ENCODE measurements around the gene TXNDC11.
"Not testable (repeated sequence)": the region's sequence is repeated elsewhere in the genome, so short reads cannot be mapped to it uniquely, and the experiment has no call there.

TXNDC11 gene

GRCh38 chr16:11742536-11743307 is at the start of gene TXNDC11:
TSS of gene TXNDC11 (minus strand) at chr16:11742857. CDS start at chr16:11742730, 127 bp downstream.
- peak; percentile 99 for DNase-seq

DNA sequence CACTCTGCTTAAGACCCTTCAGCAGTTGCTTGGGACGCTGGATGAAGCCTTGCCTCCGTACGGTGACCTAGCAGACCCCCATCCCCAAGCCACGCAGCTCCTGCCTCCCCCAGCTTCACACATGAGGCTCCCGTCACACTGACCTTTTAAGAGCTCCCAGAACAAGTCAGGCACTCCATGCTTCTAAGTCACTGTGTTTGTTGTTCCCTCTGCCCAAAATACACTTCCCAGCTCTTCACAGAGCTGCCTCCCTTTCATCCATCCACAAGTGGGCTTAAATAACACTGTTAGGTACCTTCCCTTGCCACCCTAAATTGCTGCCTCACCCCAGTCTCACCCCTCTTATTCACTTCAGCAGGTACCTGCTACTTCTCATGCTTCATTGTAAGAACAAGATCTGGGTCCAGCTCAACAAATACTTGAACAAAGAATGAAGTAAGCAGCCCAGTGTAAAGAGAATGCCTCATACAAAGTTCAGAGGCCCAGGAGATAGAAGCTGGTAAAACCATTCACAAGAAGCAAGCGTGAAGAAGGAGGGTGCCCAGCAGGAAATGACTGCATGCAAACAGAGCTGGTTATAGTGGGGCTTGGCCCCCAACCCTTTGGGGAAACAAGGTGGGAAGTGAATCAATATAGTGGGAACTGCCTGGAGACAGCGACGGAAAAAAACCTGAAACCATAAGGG is 48.6 kb upstream of the TXNDC11 start:
- DNase-seq = no peak

DNA sequence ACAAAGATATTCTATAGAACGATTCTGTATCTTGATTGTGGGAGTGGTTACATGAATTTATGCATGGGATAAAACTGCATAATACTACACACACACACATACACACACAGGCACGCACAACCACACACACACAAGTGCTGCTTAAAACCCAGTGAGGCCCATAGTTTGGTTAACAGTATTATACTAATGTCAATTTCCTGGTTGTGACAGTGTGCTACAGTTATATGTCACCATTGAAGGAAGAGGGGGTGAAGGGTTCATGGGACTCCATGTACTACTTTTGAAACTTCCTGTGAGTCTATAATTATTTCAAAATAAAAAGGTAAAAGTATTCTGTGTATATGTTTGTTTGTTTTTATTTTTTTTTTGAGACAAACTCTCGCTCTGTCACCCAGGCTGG is 46.3 kb upstream of the TXNDC11 start:
- no peak for DNase-seq

DNA sequence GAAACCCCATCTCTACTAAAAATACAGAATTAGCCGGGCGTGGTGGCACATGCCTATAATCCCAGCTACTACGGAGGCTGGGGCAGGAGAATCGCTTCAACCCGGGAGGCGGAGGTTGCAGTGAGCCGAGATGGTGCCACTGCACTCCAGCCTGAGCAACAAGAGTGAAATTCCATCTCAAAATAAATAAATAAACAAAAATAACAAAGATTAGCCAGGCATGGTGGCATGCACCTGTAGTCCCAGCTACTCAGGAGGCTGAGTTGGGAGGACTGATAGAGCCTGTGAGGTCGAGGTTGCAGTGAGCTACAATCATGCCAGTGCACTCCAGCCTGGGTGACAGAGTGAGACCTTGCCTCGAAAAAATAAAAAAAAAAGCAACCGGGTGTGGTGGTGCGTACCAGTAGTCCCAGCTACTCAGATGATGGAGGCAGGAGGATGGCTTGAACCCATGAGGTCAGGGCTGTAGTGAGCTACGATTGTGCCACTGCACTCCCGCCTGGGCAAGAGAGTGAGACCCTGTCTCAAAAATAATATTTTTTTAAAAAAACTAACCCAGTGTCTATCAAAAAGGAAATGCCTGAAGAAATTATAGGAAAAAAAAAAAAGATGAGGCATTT is 42.4 kb upstream of the TXNDC11 start:
- DNase-seq = not testable (repeated sequence)

GRCh38 chr16:11784381-11784780 is 41.7 kb upstream of the TXNDC11 start:
- DNase-seq = not testable (repeated sequence)

DNA sequence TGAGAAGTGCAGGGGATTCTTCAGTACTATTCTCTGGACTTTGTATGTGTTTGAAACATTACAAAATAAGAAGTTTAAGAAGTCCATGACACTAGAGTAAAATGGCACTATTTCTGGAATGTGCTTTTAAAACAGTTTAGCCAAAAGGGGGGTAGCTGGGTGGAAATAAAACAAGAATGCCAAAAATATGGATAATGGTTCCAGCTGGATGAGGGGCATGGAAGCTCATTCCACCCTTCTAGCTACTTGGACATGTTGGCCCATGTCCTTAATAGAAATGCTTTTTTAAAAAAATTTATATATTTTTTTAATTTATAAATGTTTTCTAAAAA is 41.3 kb upstream of the TXNDC11 start:
- DNase-seq = no peak

GRCh38 chr16:11783319-11784037 is 40.8 kb upstream of the TXNDC11 start:
- no peak for DNase-seq

DNA sequence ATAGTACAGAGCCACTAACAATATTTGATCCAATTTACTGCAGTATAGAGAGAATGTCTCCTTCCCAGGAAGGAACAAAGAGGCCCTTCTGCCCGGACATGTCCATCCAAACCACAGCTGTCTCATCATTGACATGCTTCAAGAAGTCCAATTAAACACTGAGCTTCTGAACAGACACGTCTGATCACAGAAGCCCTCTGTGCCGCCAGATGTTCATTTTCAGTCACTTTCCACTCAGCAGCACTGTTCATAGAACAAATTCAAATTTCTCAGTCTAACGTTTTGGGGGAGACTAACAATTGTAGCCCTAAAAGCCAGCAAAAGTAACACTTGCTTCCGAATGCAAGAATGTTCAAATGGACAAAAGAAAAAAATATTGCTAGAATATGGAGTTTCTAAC is 39.1 kb upstream of the TXNDC11 start:
- DNase-seq = peak; percentile 65

DNA sequence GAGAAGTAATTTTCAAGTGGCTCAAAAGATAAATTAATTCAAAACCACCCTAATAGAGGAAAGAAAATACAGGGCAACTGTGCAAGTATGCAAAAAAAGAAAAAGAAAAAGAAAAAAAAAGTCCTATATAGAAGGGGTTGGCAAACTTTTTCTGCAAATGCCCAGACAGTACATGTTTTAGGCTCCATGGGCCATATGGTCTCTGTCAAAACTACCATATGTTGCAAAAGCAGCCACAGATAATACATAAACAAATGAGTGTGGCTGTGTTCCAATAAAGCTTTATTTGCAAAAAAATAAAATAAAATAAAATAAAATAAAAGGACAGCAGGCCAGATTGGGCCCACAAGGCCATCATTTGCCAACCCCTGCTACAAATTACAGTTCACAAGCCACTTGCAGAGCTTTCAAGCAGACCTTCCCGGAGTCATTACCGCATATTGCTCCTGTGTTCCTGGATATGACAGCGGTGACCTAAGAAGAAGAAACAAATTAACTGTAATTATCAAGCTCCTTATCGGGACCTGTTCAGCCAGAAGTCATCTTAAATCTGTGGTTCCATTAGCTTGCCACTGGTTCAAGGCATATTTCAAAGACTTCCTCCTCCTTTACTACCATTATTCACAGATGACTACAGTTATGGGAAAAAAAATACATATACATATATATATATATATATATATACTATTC is 38.5 kb upstream of the TXNDC11 start:
- DNase-seq = no peak

DNA sequence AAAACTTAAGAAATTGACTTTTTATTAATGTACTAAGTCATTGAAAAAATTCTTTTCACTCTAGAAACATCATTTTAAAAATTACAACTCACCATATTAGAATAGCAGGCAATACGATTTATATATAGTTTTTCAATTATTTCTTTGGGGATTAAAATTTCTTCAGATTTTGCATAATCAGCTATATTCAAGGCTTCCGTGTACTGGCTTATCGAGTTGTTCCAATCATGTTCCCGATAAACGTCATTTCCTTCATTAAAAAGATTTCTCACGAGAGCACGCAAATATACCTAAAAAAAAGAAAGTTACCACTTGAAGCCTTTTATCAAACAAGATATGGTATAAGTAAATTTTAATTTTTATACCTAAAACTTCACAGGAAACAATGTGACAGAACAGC is 36.4 kb upstream of the TXNDC11 start:
- no peak for DNase-seq

DNA sequence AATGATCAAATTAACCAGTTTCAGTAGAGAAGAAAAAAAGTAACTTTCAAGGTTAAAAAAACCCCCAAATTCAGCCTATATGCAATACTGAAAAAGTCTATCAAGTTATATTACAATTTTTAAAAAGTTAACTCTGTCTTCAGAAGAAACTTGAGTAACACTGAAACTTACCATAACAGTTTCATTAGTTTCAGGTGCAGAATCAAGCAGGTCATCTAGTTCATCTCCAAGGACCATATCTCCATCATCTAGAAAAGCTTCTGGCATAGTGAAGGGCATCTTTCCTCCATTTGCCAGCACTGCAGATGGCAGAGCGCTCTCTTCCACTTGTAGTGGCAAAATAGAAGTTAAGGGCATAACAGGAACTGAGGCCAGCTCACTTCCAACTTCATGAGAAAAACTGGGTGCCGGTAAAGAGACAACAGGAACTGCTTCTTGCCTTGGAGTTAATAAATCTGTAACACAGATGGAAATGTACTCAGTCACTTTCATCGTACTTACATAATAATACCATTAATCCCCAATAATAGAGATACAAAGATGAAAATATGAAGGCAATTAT is 31.5 kb upstream of the TXNDC11 start:
- DNase-seq = no peak

- DNase-seq = no peak
Measured at GRCh38 chr16:11768849-11769248, 26.2 kb upstream of the TXNDC11 start.

GRCh38 chr16:11762431-11762830 is 19.8 kb upstream of the TXNDC11 start:
- no peak for DNase-seq

DNA sequence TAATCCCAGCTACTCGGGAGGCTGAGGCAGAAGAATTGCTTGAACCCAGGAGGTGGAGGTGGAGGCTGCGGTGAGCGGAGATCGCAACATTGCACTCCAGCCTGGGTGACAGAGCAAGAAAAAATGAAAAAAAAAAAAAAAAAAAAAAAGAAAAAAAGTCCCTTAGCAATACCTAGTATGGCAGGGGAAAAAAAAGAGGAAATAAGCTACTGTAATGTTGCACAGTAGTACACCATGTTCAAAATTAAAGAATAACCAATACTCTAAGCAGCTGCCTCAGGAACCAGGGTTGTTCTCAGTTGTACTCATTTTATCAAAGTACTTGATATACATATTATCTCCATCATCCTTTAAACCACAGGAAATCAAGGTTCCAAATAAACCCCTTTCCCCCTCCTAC is 17.3 kb upstream of the TXNDC11 start:
- no peak for DNase-seq

GRCh38 chr16:11759163-11759834 is 16.6 kb upstream of the TXNDC11 start:
- no peak for DNase-seq

GRCh38 chr16:11757671-11758545 is 15.3 kb upstream of the TXNDC11 start:
- DNase-seq = no peak

DNA sequence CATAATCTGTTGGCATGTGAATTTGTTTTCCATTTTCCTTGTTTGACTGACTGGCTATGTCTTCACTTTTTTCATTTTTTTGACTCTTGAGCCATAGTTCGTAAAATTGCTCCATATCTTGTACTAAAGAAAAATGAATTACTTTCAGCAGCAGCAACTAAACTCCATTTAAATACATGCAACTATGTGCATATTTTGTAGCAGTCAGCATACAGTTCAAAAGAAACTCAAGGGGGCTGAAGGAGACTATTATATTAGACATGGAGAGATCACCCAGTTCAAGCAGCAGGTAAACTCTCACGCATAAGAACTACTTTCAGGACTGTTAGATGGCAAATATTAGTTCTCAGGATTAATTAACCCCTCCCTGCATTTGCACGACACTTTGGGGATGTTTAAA is 13.6 kb upstream of the TXNDC11 start:
- no peak for DNase-seq

DNA sequence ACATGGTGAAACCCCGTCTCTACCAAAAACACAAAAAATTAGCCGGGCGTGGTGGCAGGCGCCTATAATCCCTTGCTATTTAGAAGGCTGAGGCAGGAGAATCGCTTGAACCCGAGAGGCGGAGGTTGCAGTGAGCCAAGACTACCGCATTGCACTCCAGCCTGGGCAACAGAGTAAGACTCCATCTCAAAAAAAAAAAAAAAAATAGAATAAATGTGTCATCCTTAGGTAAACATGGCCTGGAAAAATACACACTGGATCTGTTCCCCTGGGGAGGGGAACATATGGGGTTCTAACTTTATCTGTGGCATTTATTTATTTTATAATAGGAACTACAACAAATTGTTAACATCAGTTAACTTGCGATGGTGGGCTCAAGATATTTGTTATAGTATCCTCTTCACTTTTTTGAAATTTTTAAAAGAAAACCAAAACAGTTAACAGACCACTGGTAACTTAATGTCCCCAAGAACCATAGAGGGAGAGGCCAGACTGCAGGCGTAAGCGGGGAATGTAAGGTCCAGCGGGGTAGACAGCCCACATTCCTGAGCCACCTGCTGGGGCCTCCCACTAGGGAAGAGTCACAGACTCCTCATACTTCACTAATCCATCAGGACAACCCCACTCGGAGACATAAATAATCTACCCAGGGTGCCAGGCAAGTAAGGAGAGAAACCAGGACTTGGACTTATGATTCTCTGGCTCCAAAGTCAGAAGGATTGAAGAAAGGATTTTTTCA is 12.5 kb upstream of the TXNDC11 start:
- DNase-seq = no peak

DNA sequence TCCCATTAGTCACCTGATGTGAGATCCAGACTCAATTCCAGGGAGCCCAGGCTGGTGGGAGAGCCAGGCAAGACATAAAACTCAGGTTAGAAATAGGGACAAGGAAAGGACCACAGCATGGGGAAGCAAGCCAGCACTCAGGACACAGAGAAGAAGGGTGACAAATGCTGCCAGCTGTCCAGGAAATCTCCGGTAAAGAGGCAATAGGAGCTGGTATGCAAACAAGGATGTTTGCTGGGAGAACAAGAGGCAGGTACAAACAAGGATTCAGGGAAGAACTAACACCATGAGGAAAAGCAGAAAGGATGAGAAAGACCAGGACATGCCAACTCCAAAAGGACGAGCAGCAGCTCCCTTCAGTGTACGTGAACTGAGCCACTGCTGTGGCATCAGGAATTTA is 10.2 kb upstream of the TXNDC11 start:
- DNase-seq = no peak

DNA sequence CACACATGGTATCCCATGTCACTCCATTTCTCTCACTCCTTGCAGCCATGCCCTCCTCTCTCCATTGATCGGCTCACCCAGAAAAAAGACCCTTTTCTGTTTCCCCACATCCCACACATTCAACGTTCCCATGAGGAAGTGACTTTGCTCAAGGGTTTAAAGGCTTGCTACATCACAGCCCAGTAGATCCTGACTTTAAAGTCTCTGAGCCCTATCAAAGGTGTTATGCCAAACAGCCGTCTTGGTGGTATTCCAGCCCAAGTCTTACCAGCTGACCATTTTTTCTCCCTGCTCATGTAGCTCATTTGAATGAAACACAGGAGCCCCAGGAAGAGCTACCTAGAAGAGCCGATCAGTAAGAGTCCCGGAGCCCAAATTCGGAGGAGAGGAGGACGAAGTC is 7.4 kb upstream of the TXNDC11 start:
- DNase-seq = no peak

Data from midbrain (tissue), 1 donor.